ELR (cell line): ENCODE results near the gene KNL1.
A peak's percentile ranks its signal among the peaks of the same experiment; 100 is the strongest.
"Not testable (repeated sequence)": the region's sequence is repeated elsewhere in the genome, so short reads cannot be mapped to it uniquely, and the experiment has no call there.

ENCODE experiments used
- DNase-seq: peaks from one replicate; pipeline ENCODE4 v3.0.0-alpha.2; 2015; ENCODE audit warnings: low read depth

Gene KNL1, protein sequence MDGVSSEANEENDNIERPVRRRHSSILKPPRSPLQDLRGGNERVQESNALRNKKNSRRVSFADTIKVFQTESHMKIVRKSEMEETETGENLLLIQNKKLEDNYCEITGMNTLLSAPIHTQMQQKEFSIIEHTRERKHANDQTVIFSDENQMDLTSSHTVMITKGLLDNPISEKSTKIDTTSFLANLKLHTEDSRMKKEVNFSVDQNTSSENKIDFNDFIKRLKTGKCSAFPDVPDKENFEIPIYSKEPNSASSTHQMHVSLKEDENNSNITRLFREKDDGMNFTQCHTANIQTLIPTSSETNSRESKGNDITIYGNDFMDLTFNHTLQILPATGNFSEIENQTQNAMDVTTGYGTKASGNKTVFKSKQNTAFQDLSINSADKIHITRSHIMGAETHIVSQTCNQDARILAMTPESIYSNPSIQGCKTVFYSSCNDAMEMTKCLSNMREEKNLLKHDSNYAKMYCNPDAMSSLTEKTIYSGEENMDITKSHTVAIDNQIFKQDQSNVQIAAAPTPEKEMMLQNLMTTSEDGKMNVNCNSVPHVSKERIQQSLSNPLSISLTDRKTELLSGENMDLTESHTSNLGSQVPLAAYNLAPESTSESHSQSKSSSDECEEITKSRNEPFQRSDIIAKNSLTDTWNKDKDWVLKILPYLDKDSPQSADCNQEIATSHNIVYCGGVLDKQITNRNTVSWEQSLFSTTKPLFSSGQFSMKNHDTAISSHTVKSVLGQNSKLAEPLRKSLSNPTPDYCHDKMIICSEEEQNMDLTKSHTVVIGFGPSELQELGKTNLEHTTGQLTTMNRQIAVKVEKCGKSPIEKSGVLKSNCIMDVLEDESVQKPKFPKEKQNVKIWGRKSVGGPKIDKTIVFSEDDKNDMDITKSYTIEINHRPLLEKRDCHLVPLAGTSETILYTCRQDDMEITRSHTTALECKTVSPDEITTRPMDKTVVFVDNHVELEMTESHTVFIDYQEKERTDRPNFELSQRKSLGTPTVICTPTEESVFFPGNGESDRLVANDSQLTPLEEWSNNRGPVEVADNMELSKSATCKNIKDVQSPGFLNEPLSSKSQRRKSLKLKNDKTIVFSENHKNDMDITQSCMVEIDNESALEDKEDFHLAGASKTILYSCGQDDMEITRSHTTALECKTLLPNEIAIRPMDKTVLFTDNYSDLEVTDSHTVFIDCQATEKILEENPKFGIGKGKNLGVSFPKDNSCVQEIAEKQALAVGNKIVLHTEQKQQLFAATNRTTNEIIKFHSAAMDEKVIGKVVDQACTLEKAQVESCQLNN (N-terminal part only)

DNA sequence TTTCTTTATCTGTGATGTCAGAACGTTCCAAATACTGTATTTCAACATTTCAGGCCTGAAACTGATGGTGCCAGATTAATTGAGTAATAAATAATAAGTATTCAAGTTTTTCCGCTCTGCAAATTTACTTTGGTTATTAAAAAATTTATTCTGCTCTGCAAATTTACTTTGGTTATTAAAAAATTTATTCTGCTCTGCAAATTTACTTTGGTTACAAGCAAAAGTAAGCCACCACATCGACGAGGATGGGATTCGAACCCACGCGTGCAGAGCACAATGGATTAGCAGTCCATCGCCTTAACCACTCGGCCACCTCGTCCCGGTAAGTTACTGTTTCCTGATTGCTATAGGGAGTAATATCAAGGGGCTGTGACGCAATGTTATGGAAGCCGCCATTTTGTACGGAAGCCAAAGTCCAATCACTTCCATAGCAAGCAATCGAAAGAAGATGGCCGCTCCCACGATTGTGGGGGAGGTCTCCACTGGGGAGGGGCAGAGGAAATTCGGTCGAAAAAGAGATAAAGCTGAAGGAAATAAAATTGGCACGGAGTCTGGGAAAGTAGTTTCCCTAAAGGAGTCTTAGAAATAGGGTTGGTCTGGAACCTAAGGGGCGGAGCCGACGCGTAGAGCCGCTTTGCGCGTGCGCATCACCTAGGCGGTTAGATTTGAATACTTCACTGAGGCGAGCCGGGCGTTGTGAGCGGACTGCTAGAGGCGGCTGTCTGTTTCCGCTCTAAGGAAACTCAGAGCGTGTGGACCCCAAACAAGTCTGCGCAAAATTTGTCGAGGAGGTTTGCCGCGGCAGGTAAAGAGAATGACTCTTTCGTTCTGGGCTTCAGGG, at the start of gene KNL1:
TSS of gene KNL1 (plus strand) at position 662 of the 841 bp plus-strand sequence. CDS start 8,683 bp downstream, outside the sequence.
- DNase-seq, result peak; percentile 92

- no peak for DNase-seq
Observed at GRCh38 chr15:40545457-40545856, 48.6 kb upstream of the KNL1 start.

DNA sequence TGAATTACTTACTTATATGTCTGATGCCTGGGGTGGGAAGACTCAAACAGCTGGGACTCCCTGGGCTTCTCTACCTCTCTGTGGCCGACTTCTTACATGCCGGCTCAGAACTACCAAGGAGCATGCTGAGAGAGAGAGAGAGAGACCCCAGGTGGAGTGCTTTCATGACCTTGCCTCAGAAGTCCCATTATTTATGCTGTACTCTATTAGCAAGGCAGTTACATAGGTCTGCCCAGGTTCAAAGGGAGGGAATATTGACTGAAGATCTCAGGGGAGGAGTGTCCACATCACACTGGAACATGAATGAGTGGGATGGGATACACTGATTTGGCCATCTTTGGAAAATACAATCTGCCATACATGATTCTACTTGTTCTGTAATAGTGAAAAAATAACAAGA, 45.4 kb upstream of the KNL1 start:
- DNase-seq, result no peak

GRCh38 chr15:40549894-40550293, 44.2 kb upstream of the KNL1 start:
- DNase-seq, result no peak

DNA sequence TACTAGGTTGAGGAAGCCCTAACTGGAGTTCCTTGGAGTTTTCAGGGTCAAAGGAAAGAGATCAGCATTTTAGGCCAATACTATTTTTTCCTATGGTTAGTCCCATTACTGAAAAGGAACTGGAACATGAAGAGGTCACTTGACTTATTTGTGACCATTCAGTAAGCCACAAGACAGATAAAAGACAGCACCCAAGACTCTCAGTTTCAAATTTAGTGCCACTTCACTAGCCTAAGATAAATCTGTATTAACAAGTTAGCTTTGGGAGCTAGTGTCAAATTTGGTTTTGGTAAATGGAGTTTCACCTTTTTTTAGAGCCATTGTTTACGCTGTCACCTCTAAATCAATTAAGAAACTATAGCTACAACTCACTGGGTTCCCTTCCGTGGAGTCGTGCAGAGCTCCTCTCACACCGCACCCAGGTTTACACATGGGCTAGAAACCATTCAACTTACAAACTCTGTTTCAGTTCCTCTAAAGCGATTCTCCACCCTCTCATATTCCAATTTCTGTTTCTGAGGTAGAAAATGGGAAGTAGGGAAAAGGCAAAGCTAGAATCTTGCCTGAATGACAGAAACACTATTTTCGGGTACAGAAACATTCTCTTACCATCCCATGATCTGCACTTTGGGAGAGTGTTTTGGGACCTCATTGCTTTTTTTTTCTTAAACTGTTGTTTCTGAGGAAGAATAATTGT, 43.6 kb upstream of the KNL1 start:
- no peak for DNase-seq

DNA sequence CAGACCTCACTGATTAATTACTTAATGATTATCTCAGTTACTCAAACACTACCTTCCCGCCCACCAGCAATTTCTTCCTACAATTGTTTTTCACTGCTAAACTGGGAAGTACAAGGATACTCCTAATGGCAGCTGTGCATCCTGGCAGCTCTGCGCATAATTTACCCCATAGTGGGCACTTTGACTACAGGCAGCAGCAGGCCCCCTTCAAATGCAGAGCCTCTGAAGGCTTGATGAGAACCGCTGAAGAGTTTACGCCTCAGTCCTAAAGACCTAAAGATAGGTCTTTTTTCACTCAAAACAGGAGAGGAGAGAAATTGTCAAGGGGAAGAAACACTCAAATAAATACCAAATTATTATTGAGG, 39.9 kb upstream of the KNL1 start:
- no peak for DNase-seq

- no peak for DNase-seq
Observed at GRCh38 chr15:40555876-40556275, 38.2 kb upstream of the KNL1 start.

GRCh38 chr15:40558952-40559742, 34.9 kb upstream of the KNL1 start:
- DNase-seq, result no peak

GRCh38 chr15:40562691-40563090, 31.4 kb upstream of the KNL1 start:
- no peak for DNase-seq

DNA sequence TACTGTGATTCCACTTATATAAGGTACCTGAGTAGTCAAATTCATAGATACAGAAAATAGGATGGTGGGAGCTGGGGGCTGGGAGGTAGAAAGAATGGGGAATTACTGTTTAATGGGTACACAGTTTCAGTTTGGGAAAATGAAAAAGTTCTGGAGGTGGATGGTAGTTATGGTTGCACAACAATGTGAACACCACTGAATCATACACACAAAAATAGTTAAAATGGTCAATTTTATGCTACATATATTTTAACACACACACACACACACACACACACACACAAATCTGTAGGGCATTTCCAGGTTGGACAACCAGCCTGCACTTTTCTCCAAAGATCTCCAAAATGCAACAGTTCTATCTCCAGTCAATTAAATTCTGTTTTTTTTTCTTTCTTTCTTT, 30.6 kb upstream of the KNL1 start:
- DNase-seq, result no peak

DNA sequence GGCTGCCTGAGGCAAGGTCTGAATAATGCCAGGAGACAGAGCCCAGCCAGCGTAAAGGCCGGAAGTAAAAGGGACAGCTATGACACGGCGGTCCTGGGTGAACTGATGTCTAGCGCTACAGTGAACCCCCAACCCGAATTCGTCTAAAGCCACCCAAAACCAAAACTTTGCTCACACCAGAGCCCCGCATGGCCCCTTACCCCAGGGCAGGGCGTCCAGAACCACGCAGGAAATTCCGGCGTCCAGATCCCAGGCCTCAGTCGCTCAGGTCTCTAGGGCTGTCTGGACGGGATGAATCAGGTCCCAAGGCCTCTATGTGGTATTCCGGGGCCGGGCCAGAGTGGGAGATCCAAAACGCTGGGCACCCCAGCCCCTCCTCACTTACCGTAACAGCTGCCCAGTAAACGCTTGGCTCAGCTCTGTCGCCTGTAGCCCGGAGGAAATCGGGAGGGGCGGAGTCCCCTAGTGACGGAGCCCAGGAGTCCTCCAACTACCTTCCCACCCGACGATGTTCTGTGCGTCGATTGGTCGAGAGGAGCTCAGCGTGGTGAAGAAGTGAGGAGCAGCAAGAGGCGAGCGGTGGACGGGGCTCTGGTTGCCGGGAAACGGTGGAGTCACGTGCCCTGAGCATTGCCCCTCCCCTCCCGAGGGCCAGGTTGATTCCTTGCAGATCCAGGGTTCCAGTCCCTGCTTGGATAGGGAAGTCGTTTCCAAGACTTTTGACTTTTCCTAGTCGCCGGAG, 29.3 kb upstream of the KNL1 start, which contains the start of gene CCDC32:
TSS of gene CCDC32 (minus strand) at position 452 of the 742 bp plus-strand sequence. CDS start 2,027 bp downstream, outside the sequence.
- DNase-seq, result peak; percentile 99

DNA sequence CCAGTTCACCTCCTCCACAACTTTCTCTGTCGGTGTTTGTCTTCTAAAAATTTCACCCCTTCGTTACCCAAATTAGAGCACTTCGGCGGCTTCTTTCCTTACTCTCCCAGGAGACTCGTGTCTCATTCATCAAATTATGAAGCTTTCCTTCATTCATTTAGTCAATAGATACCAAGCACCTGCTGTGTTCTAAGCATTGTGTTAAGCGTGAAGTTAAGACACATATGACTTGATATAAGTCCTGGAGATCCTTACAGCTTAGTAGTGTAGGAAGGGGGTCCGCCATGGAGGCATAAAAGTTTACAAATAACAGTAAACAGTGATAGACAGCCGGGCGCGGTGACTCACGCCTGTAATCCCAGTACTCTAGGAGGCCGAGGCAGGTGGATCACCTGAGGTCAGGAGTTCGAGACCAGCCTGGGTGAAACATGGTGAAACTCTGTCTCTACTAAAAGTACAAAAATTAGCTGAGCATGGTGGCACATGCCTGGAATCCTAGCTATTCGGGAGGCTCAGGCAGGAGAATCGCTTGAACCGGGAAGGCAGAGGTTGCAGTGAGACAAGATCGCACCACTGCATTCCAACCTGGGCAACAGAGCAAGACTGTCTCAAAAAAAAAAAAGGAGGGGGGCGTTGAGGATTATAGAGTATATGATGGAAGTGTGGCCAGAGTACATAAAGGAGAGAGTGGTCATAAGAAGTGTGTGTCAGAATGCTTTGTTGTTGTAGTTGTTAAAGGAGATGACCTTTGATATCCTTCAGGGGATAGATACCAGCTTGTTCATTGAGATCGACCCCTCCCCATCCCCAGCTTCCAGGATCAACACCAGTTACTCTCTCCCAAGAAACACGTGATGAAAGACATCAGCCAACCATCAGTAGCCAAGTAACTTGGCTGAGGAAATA, 28.5 kb upstream of the KNL1 start:
- DNase-seq, result peak; percentile 8

DNA sequence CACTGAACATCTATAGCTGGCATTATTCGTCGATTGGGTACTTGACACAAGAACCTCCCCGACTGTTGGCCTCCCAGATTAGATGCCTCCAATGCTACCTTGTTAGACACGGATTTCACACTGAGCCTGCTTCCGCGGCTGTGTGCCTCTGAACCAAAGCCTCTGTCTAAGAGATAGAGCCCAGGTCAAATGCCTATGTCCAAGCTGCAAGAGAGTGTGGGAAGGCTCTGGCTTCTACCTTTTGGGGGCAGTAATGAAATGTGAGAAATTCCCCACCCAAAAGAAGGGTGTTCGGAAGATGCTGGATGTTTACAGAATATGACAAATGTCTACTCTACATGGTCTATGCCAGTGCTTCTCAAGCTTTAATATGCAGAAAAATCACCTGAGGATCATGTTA, 26.9 kb upstream of the KNL1 start:
- peak; percentile 64 for DNase-seq

DNA sequence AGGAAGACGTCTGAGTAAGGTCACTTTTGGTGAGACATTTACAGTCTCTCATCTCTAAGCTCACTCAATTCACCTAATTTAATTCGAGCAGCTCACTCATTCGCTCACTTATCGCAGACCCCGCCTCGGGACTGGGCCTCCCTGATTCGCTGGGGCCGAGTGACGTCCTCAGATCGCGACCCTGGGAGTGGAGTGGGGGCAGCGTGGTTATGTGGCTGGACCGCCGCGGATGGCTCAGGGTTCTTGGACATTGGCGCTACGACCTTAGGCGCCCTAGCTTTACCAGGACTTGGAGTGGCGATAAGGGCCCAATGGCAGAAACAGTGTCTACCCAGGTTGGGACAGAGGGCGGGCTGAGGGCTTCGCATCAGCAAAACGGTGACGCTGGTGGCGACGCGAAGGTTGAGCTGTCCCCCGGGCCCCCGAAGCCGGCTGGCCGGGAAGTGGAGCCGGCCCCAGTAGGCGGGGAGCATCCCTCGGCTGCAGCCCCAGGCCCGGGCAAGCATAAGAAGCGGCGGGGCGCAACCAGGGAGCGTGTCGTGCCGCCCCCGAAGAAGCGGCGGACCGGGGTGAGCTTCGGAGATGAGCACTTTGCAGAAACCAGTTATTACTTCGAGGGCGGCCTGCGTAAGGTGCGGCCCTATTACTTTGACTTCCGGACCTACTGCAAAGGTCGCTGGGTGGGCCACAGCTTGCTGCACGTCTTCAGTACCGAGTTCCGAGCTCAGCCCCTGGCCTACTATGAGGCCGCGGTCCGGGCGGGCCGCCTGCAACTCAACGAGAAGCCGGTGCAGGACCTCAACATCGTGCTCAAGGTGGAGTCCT, 24.7 kb upstream of the KNL1 start, which contains the start of gene RPUSD2:
TSS of gene RPUSD2 (plus strand) at position 171 of the 825 bp plus-strand sequence. CDS start at position 210, 39 bp downstream.
- peak; percentile 94 for DNase-seq

GRCh38 chr15:40575113-40575512, 18.9 kb upstream of the KNL1 start:
- DNase-seq, result no peak

GRCh38 chr15:40576914-40577313, 17.1 kb upstream of the KNL1 start:
- DNase-seq, result not testable (repeated sequence)

GRCh38 chr15:40578892-40579291, 15.2 kb upstream of the KNL1 start:
- DNase-seq, result no peak
